Spleen (tissue), 11 donors: ENCODE measurements around the gene TMEM72. TPM values are rescaled to one million over a fixed set of nuclear protein-coding genes. Genes with fewer than 3 reads are reported as not detected.

ENCODE experiments used
- DNase-seq: peaks from one replicate; pipeline ENCODE4 v3.0.0-alpha.2; 2020
- H3K27ac ChIP-seq, 8 donors: fragments of 200-600 bp; sonication (generic) in 7 of 8; 1 replicate in 4 of 8; 2 replicates in 4 of 8; pipeline versions ENCODE4 v1.5.0 to v1.8.0; 2016 to 2021; ENCODE audit warnings: inconsistent platforms in 4 of 8, mild to moderate bottlenecking in 4 of 8, moderate library complexity in 1 of 8
- H3K27me3 ChIP-seq, 7 donors: fragments of 200-600 bp; sonication (generic) in 6 of 7; replicated peaks in 1 of 7; 1 replicate in 4 of 7; 2 replicates in 3 of 7; pipeline versions ENCODE4 v1.5.0 to v1.8.0; 2016 to 2021; ENCODE audit warnings: inconsistent platforms in 3 of 7, mild to moderate bottlenecking in 1 of 7
- H3K36me3 ChIP-seq, 6 donors: fragments of 200-600 bp; sonication (generic) in 5 of 6; 1 replicate in 4 of 6; 2 replicates in 2 of 6; pipeline versions ENCODE4 v1.5.0 to v1.8.0; 2016 to 2021; ENCODE audit warnings: inconsistent platforms in 2 of 6
- H3K4me1 ChIP-seq, 6 donors: fragments of 200-600 bp; sonication (generic) in 5 of 6; 1 replicate in 3 of 6; 2 replicates in 3 of 6; pipeline versions ENCODE4 v1.5.0 to v1.8.0; 2016 to 2021; ENCODE audit warnings: inconsistent platforms in 3 of 6
- H3K4me3 ChIP-seq, 8 donors: fragments of 200-600 bp; sonication (generic) in 7 of 8; 1 replicate in 4 of 8; 2 replicates in 4 of 8; pipeline versions ENCODE4 v1.5.0 to v1.8.0; 2016 to 2021; ENCODE audit warnings: inconsistent platforms in 4 of 8, mild to moderate bottlenecking in 4 of 8, moderate library complexity in 2 of 8
- H3K9me3 ChIP-seq, 8 donors: fragments of 200-600 bp; sonication (generic) in 7 of 8; 1 replicate in 4 of 8; 2 replicates in 4 of 8; pipeline versions ENCODE4 v1.5.0 to v1.8.0; 2016 to 2021; ENCODE audit warnings: inconsistent platforms in 4 of 8
- POLR2A ChIP-seq, 3 donors: fragments of 450-650 bp; IDR thresholded peaks; one replicate each; pipeline ENCODE4 v1.5.1; 2017; ENCODE audit warnings: antibody characterized with exemption in 3 of 3, mild to moderate bottlenecking in 1 of 3
- POLR2AphosphoS5 ChIP-seq, 3 donors: sonication (generic); formaldehyde crosslinking; IDR thresholded peaks; one replicate each; pipeline ENCODE4 v1.5.1; 2017; ENCODE audit warnings: antibody characterized with exemption in 3 of 3
- WGBS, 5 donors: extraction: QIAGEN DNeasy Blood & Tissue Kit in 3 of 5; methylation state at CpG; one replicate each; pipeline versions ENCODE4 v1.1.5 to v1.1.7; 2013 to 2018; 5-methylcytosine and 5-hydroxymethylcytosine counted together
- intact Hi-C: fragments of 100-400 bp; cut with DNase I; formaldehyde crosslinking; loops from one replicate; pipeline ENCODE4 v1.15.0; 2023; ENCODE audit warnings: low total_unique reads
- polyA plus RNA-seq, 3 donors: library from polyadenylated mRNA; stranded (reverse); fragments of 200-250 nt; gene quantifications; one replicate each; pipeline ENCODE4 v1.2.1, GENCODE V29; 2013
- total RNA-seq, 7 donors: library from RNA; depleted of rRNA in 3 of 7; stranded (reverse); fragments of >200 nt in 3 of 7; fragmentation: NEBNext Ultra II Directional in 4 of 7; extraction: Animal tissue kit (Norgen Biotek cat#: 25700) in 4 of 7; gene quantifications; one replicate each; pipeline versions ENCODE4 v1.1.0 to v1.2.1, GENCODE V29; 2016 to 2021
- TF ChIP-seq, protein P1 (sequence below), 11 experiments: fragments of 200-600 bp in 7 of 11; fragments of 450-650 bp in 4 of 11; sonication (generic) in 4 of 11; IDR thresholded peaks in 8 of 11; conservative IDR thresholded peaks in 3 of 11; 1 replicate in 7 of 11; 2 replicates in 4 of 11; pipeline versions ENCODE4 v1.4.0 to v1.8.0; 2016 to 2021; ENCODE audit warnings: antibody characterized with exemption in 11 of 11, inconsistent platforms in 4 of 11, mild to moderate bottlenecking in 1 of 11
- donor health status: healthy with polysubstance abuse.
- donor health status: DM: no; HTN: no; CAD: no; lungs with moderate emphysema.
- donor health status: DM: no; HTN: no; CAD: no.
- donor health status: Bipolar disorder and iron deficiency.
- donor health status: healthy.
- donor health status: DM: no; HTN: no; CAD: no.
- donor health status: DM: yes; HTN: yes; CAD: no.

TMEM72 gene
- total and polyA plus RNA-seq, 10 donors, result 0.04 TPM; not detected in 9

DNA sequence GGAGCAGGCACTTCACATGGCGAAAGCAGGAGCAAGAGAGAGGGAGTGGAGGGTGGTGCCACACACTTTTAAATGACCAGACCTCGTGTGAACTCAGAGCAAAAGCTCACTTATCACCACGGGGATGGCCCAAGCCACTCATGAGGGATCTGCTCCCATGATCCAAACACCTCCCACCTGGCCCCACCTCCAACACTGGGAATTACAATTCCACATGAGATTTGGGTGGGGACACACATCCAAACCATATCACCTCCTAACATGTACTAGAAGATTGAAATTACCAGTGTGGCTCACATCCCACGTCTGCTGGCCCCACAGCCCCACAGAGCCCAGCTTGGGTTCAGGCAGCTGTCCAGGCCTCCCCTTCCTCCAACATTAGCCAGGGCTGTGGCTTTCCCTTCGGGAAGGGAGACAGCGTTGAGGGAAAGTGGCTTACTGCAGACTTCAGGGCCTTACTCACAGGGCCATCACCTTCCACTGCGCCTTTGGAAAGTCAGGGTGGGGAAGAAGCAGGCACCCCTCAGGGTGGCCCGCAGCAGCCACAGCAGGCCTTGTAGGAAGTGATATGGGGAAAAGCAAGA lies 59.8 kb downstream of the TMEM72 start:
- WGBS, 5 donors, result 87 to 92% (median 91%) methylated on average over 8 of the region's 8 CpGs
- Histone ChIP-seq H3K36me3 (peaks cover 0 to 37% (median 0%) of the 10 kb centered on the region in 6 donors), H3K4me3 (no peak overlapping the region), H3K9me3 (no peaks in the 10 kb centered on the region), H3K27ac (peak overlapping the region in 3 of 8 donors; percentile 13 to 34 (median 16)), H3K4me1 (peaks cover 35 to 99% (median 64%) of the 10 kb centered on the region in 6 donors), H3K27me3 (no peaks in the 10 kb centered on the region)
- TF ChIP-seq, protein P1, sequence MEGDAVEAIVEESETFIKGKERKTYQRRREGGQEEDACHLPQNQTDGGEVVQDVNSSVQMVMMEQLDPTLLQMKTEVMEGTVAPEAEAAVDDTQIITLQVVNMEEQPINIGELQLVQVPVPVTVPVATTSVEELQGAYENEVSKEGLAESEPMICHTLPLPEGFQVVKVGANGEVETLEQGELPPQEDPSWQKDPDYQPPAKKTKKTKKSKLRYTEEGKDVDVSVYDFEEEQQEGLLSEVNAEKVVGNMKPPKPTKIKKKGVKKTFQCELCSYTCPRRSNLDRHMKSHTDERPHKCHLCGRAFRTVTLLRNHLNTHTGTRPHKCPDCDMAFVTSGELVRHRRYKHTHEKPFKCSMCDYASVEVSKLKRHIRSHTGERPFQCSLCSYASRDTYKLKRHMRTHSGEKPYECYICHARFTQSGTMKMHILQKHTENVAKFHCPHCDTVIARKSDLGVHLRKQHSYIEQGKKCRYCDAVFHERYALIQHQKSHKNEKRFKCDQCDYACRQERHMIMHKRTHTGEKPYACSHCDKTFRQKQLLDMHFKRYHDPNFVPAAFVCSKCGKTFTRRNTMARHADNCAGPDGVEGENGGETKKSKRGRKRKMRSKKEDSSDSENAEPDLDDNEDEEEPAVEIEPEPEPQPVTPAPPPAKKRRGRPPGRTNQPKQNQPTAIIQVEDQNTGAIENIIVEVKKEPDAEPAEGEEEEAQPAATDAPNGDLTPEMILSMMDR (IDR thresholded peaks at IDR 0.05 in 8 of 11, conservative IDR thresholded peaks at IDR 0.05 in 3 of 11), result no peak
- TF ChIP-seq POLR2A (IDR thresholded peaks at IDR 0.05), result no peak
- TF ChIP-seq POLR2AphosphoS5 (IDR thresholded peaks at IDR 0.05), result no peak
- DNase-seq, result peak; percentile 70
- intact Hi-C loops, result no loop called here

DNA sequence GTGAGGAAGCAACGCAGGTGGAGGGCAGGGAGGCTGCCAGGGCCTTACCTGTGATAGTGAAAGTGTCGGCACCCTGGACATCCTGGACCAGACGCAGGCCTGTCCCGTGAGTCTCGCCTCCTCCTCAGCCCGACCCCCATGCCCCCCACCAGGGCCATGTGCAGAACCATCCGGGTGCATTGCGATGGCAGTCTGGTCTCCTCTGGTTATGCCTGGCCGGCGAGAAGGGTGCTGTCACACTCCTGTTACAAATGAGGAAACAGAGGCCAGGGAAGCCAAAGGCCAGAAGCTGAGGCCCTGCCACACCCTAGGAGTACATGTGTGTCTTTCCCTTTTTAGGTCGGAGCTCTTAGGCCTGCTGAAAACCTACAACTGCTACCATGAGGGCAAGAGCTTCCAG lies 60.3 kb downstream of the TMEM72 start:
- no peak for TF ChIP-seq POLR2A (IDR thresholded peaks at IDR 0.05)
- TF ChIP-seq POLR2AphosphoS5 (IDR thresholded peaks at IDR 0.05), result peak in 2 of 3 donors; percentile 28 to 69
- TF ChIP-seq, protein P1 (IDR thresholded peaks at IDR 0.05 in 8 of 11, conservative IDR thresholded peaks at IDR 0.05 in 3 of 11), result no peak
- Histone ChIP-seq H3K4me3 (no peak overlapping the region), H3K9me3 (no peaks in the 10 kb centered on the region), H3K36me3 (peaks cover 0 to 41% (median 0%) of the 10 kb centered on the region in 6 donors), H3K27ac (peak overlapping the region in 3 of 8 donors; percentile 13 to 34 (median 16)), H3K27me3 (no peaks in the 10 kb centered on the region), H3K4me1 (peaks cover 35 to 99% (median 62%) of the 10 kb centered on the region in 6 donors)
- intact Hi-C loops, result no loop called here
- peak; percentile 79 for DNase-seq
- 85 to 97% (median 86%) methylated on average over 11 of the region's 11 CpGs for WGBS, 5 donors

DNA sequence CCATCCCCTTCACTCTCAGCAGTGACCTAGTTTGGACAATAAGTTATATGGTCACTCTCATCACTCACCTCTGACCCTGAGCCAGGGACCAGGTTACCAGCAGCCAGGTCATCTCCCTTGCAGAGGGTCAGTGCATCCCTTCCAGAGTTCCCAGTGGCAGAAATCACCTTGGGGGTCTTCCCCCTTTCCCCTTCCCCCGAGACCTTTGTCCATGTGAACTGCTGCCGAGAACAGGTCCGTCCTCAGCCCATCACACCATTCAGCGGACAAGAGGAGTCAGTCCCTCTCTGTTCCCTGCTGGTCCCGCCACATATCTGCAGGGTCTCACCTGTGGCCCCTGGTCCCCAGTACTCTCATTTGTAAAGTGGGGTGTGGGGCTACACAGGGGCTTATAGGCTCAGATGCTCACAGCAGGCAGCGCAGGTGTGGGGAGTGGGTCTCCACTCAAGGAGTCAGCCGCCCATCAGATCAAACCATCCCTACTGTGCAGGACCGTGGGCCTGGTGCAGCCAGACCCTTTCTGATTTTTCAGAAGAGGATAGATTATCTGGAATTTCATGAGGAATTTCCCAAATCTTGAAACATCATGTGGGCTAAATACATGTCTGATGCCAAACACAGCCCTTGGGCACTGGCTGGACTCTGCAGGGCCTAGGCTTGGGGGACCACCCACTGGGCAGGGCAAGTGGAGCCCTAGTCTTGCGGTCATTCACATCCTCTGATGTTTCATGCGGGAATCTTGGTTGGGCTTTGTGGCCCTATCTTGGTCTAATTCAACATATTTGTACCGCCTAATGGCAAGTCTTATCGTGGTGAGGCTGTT lies 61.0 kb downstream of the TMEM72 start:
- Histone ChIP-seq H3K27me3 (no peaks in the 10 kb centered on the region), H3K9me3 (no peaks in the 10 kb centered on the region), H3K27ac (peak overlapping the region in 2 of 8 donors; percentile 79 to 84), H3K4me3 (no peak overlapping the region), H3K4me1 (peaks cover 33 to 99% (median 59%) of the 10 kb centered on the region in 6 donors), H3K36me3 (peaks cover 0 to 48% (median 0%) of the 10 kb centered on the region in 6 donors)
- peak; percentile 47 for DNase-seq
- TF ChIP-seq POLR2A (IDR thresholded peaks at IDR 0.05), result no peak
- peak in 1 of 3 donors; percentile 9 for TF ChIP-seq POLR2AphosphoS5 (IDR thresholded peaks at IDR 0.05)
- intact Hi-C loops, result no loop called here
- 94 to 100% (median 96%) methylated on average over 11 to 12 of the region's 12 CpGs for WGBS, 5 donors

DNA sequence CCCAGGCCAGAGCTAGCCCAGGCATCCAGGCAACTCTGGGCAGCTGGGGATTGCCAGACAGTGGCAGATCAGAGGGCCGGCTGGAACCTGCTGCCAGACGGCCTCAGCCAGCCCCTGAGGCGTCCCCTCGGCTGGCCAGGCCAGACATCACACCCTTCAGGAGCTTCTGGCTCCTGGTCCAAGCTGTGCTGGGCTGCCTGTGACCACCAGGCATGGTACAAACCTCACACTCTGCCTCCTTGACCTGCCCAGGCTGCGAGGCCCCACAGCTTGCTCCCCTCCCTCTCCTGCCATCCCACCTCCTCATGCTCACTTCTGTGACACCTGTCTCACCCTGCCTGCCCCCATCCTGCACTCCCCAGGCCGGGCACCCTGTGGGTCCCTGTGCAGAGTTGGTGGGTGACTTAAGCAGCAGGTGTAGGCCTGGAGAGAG lies 61.8 kb downstream of the TMEM72 start:
- peak; percentile 78 for DNase-seq
- WGBS, 5 donors, result 78 to 88% (median 87%) methylated on average over 4 to 6 of the region's 6 CpGs
- Histone ChIP-seq H3K9me3 (no peaks in the 10 kb centered on the region), H3K27me3 (no peaks in the 10 kb centered on the region), H3K27ac (peak overlapping the region in 4 of 8 donors; percentile 75 to 84 (median 80)), H3K4me1 (peaks cover 25 to 99% (median 56%) of the 10 kb centered on the region in 6 donors), H3K4me3 (no peak overlapping the region), H3K36me3 (peaks cover 0 to 55% (median 0%) of the 10 kb centered on the region in 6 donors)
- TF ChIP-seq POLR2A (IDR thresholded peaks at IDR 0.05), result no peak
- peak in 1 of 3 donors; percentile 72 for TF ChIP-seq POLR2AphosphoS5 (IDR thresholded peaks at IDR 0.05)
- intact Hi-C loops, result no loop called here
